ENCODE results near the gene KIF4A. TPM values are rescaled to one million over a fixed set of nuclear protein-coding genes. Genes with fewer than 3 reads are reported as not detected.
A peak's percentile ranks its signal among the peaks of the same experiment; 100 is the strongest.

The KIF4A gene
- total RNA-seq, 1 donor = 14.5 TPM

GRCh38 chrX:70446380-70447350, 156.8 kb downstream of the KIF4A start:
- TF ChIP-seq, protein P1, sequence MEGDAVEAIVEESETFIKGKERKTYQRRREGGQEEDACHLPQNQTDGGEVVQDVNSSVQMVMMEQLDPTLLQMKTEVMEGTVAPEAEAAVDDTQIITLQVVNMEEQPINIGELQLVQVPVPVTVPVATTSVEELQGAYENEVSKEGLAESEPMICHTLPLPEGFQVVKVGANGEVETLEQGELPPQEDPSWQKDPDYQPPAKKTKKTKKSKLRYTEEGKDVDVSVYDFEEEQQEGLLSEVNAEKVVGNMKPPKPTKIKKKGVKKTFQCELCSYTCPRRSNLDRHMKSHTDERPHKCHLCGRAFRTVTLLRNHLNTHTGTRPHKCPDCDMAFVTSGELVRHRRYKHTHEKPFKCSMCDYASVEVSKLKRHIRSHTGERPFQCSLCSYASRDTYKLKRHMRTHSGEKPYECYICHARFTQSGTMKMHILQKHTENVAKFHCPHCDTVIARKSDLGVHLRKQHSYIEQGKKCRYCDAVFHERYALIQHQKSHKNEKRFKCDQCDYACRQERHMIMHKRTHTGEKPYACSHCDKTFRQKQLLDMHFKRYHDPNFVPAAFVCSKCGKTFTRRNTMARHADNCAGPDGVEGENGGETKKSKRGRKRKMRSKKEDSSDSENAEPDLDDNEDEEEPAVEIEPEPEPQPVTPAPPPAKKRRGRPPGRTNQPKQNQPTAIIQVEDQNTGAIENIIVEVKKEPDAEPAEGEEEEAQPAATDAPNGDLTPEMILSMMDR (IDR thresholded peaks at IDR 0.05; ENCODE audit: insufficient read depth, low read length) = no peak
- H3K4me3 ChIP-seq (ENCODE audit: low read depth, low read length) = no peak overlapping the region
- DNase-seq (ENCODE audit: low read depth) = no peak

DNA sequence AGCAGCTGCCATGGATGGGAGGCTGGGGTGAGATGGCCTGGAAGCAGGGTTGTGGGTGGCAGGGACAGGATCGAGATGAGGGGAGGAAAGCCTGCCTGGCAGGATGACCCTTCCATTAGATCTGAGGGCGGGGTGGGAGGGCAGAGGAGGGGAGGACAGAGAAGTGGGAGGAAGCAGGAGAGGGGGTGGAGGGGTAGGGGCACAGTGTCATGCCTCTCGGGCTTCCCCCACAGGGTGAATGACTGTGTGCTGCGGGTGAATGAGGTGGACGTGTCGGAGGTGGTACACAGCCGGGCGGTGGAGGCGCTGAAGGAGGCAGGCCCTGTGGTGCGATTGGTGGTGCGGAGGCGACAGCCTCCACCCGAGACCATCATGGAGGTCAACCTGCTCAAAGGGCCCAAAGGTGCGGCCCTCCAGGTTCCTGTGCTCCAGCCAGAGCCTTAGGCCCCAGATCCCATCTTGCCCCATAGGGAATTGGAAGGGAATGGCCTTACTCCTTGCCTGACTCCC, 159.6 kb downstream of the KIF4A start:
- H3K4me3 ChIP-seq (ENCODE audit: low read depth, low read length) = no peak overlapping the region
- TF ChIP-seq, protein P1 (IDR thresholded peaks at IDR 0.05; ENCODE audit: insufficient read depth, low read length) = no peak
- no peak for DNase-seq (ENCODE audit: low read depth)

- TF ChIP-seq, protein P1 (IDR thresholded peaks at IDR 0.05; ENCODE audit: insufficient read depth, low read length) = peak; percentile 78
- DNase-seq (ENCODE audit: low read depth) = peak; percentile 49
- H3K4me3 ChIP-seq (ENCODE audit: low read depth, low read length) = peak overlapping the region; percentile 61
Observed at GRCh38 chrX:70452143-70452733, 162.3 kb downstream of the KIF4A start.

GRCh38 chrX:70453024-70453618, 163.2 kb downstream of the KIF4A start:
- TF ChIP-seq, protein P1 (IDR thresholded peaks at IDR 0.05; ENCODE audit: insufficient read depth, low read length) = no peak
- peak overlapping the region; percentile 61 for H3K4me3 ChIP-seq (ENCODE audit: low read depth, low read length)
- no peak for DNase-seq (ENCODE audit: low read depth)

- peak; percentile 50 for DNase-seq (ENCODE audit: low read depth)
- TF ChIP-seq, protein P1 (IDR thresholded peaks at IDR 0.05; ENCODE audit: insufficient read depth, low read length) = peak; percentile 95
- H3K4me3 ChIP-seq (ENCODE audit: low read depth, low read length) = peak overlapping the region; percentile 54
Observed at GRCh38 chrX:70454441-70455365, 164.8 kb downstream of the KIF4A start.

Data from fibroblast of the aortic adventitia (primary cell).